H9 (cell line): ENCODE results near the gene TCF4. TPM values are rescaled to one million over a fixed set of nuclear protein-coding genes. Genes with fewer than 3 reads are reported as not detected.

Source experiments
- DNase-seq: peaks from one replicate; pipeline ENCODE4 v3.0.0-alpha.2; 2017
- H2AFZ ChIP-seq: one replicate; pipeline ENCODE4 v1.6.1; 2013; ENCODE audit warnings: mild to moderate bottlenecking, low read length, control low read depth, moderate library complexity
- H2AK5ac ChIP-seq: 2 replicates; pipeline ENCODE4 v1.6.1; 2013; ENCODE audit warnings: low read length, control low read depth, mixed read lengths; ENCODE audit not compliant: insufficient read length
- H2BK120ac ChIP-seq: one replicate; pipeline ENCODE4 v1.6.1; 2013; ENCODE audit warnings: low read depth, mild to moderate bottlenecking, low read length, control low read depth, inconsistent platforms; ENCODE audit not compliant: poor library complexity, severe bottlenecking
- H2BK12ac ChIP-seq: 2 replicates; pipeline ENCODE4 v1.6.1; 2013; ENCODE audit warnings: low read length, control low read depth, mixed read lengths, low read depth; ENCODE audit not compliant: insufficient read length
- H2BK15ac ChIP-seq: 2 replicates; pipeline ENCODE4 v1.6.1; 2013; ENCODE audit warnings: low read depth, low read length, control low read depth
- H2BK20ac ChIP-seq: one replicate; pipeline ENCODE4 v1.6.1; 2013; ENCODE audit warnings: low read depth, mild to moderate bottlenecking, low read length, control low read depth, inconsistent platforms; ENCODE audit not compliant: poor library complexity, severe bottlenecking
- H2BK5ac ChIP-seq: 2 replicates; pipeline ENCODE4 v1.6.1; 2013; ENCODE audit warnings: low read length, control low read depth, mixed read lengths; ENCODE audit not compliant: insufficient read length
- H3K14ac ChIP-seq: 2 replicates; pipeline ENCODE4 v1.6.1; 2013; ENCODE audit warnings: low read length, control low read depth; ENCODE audit not compliant: insufficient read depth
- H3K18ac ChIP-seq: 2 replicates; pipeline ENCODE4 v1.6.1; 2013; ENCODE audit warnings: low read depth, mild to moderate bottlenecking, mixed read lengths, low read length, control low read depth; ENCODE audit not compliant: insufficient read length
- H3K23ac ChIP-seq: 2 replicates; pipeline ENCODE4 v1.6.1; 2013; ENCODE audit warnings: low read length, control low read depth, mixed read lengths, low read depth; ENCODE audit not compliant: insufficient read length
- H3K23me2 ChIP-seq: 2 replicates; pipeline ENCODE4 v1.6.1; 2013; ENCODE audit warnings: low read depth, mild to moderate bottlenecking, mixed read lengths, low read length, control low read depth; ENCODE audit not compliant: insufficient read length, poor library complexity, severe bottlenecking
- H3K27ac ChIP-seq: 2 replicates; pipeline ENCODE4 v1.5.1; 2013; ENCODE audit warnings: low read length, control low read depth, mixed read lengths, low read depth; ENCODE audit not compliant: insufficient read length
- H3K27me3 ChIP-seq: 2 replicates; pipeline ENCODE4 v1.6.1; 2013; ENCODE audit warnings: low read length, control low read depth, inconsistent platforms; ENCODE audit not compliant: insufficient read depth
- H3K4ac ChIP-seq: 2 replicates; pipeline ENCODE4 v1.6.1; 2013; ENCODE audit warnings: low read depth, mild to moderate bottlenecking, control low read depth, inconsistent platforms, low read length, moderate library complexity
- H3K4me1 ChIP-seq: 2 replicates; pipeline ENCODE4 v1.6.1; 2013; ENCODE audit warnings: low read length, control low read depth, inconsistent platforms; ENCODE audit not compliant: insufficient read depth
- H3K4me2 ChIP-seq: 2 replicates; pipeline ENCODE4 v1.6.1; 2013; ENCODE audit warnings: low read length, control low read depth, mixed read lengths; ENCODE audit not compliant: insufficient read length, insufficient read depth
- H3K56ac ChIP-seq: 2 replicates; pipeline ENCODE4 v1.6.1; 2013; ENCODE audit warnings: low read depth, mild to moderate bottlenecking, mixed read lengths, low read length, control low read depth; ENCODE audit not compliant: insufficient read length
- H3K79me1 ChIP-seq: 2 replicates; pipeline ENCODE4 v1.6.1; 2013; ENCODE audit warnings: low read depth, mild to moderate bottlenecking, moderate library complexity, low read length, control low read depth, inconsistent platforms; ENCODE audit not compliant: insufficient read depth, poor library complexity, severe bottlenecking
- H3K79me2 ChIP-seq: 2 replicates; pipeline ENCODE4 v1.6.1; 2013; ENCODE audit warnings: low read length, control low read depth, inconsistent platforms; ENCODE audit not compliant: insufficient read depth
- H3K9ac ChIP-seq: 2 replicates; pipeline ENCODE4 v1.6.1; 2013; ENCODE audit warnings: low read length, control low read depth, mixed read lengths; ENCODE audit not compliant: insufficient read length; ENCODE audit errors: extremely low read depth
- H3K9me3 ChIP-seq: one replicate; pipeline ENCODE4 v1.6.1; 2013; ENCODE audit warnings: low read depth, low read length, inconsistent platforms; ENCODE audit not compliant: control insufficient read depth
- H3T11ph ChIP-seq: one replicate; pipeline ENCODE4 v1.6.1; 2013; ENCODE audit warnings: mild to moderate bottlenecking, low read length, control low read depth, inconsistent platforms
- H4K20me1 ChIP-seq: one replicate; pipeline ENCODE4 v1.6.1; 2013; ENCODE audit not compliant: control insufficient read depth, insufficient read length, insufficient read depth
- H4K5ac ChIP-seq: 2 replicates; pipeline ENCODE4 v1.6.1; 2013; ENCODE audit warnings: low read depth, mild to moderate bottlenecking, mixed read lengths, low read length, control low read depth; ENCODE audit not compliant: insufficient read length
- H4K8ac ChIP-seq: replicated peaks from 2 replicates; pipeline ENCODE4 v1.6.1; 2013; ENCODE audit warnings: low read length, control low read depth, mixed read lengths, low read depth; ENCODE audit not compliant: insufficient read length
- H4K91ac ChIP-seq: 2 replicates; pipeline ENCODE4 v1.6.1; 2013; ENCODE audit warnings: low read depth, mild to moderate bottlenecking, moderate library complexity, mixed read lengths, low read length, control low read depth; ENCODE audit not compliant: insufficient read length
- H3K27ac Mint-ChIP-seq, 3 experiments: 2 replicates in 2 of 3; 3 replicates in 1 of 3; pipeline ENCODE4 v1.8.0; 2020 to 2021; ENCODE audit warnings: mixed read lengths in 3 of 3, mild to moderate bottlenecking in 1 of 3, moderate library complexity in 1 of 3
- H3K27me3 Mint-ChIP-seq: 2 replicates; pipeline ENCODE4 v1.8.0; 2021; ENCODE audit warnings: low read depth, mild to moderate bottlenecking, moderate library complexity, mixed read lengths
- H3K36me3 Mint-ChIP-seq, 3 experiments: 2 replicates in 2 of 3; 3 replicates in 1 of 3; pipeline ENCODE4 v1.8.0; 2020 to 2021; ENCODE audit warnings: low read depth in 3 of 3, mixed read lengths in 3 of 3; ENCODE audit not compliant: insufficient read depth in 1 of 3
- H3K4me1 Mint-ChIP-seq, 2 experiments: 2 replicates each; pipeline ENCODE4 v1.8.0; 2020; ENCODE audit warnings: mixed read lengths in 2 of 2
- H3K4me3 Mint-ChIP-seq, 2 experiments: 2 replicates in 1 of 2; 3 replicates in 1 of 2; pipeline ENCODE4 v1.8.0; 2020 to 2021; ENCODE audit warnings: mild to moderate bottlenecking in 2 of 2, mixed read lengths in 2 of 2, moderate library complexity in 1 of 2
- H3K9me3 Mint-ChIP-seq, 2 experiments: 2 replicates in 1 of 2; 3 replicates in 1 of 2; pipeline ENCODE4 v1.8.0; 2020; ENCODE audit warnings: mild to moderate bottlenecking in 2 of 2, mixed read lengths in 2 of 2, moderate library complexity in 1 of 2
- CTCF ChIP-seq: fragments of 200-600 bp; sonication (generic); conservative IDR thresholded peaks from 3 replicates; pipeline ENCODE4 v1.8.0; 2021; ENCODE audit warnings: antibody characterized with exemption, mild to moderate bottlenecking
- WGBS: extraction: QIAGEN DNeasy Blood & Tissue Kit; methylation state at CpG from one replicate; pipeline ENCODE4 v1.1.7; 2013; ENCODE audit warnings: missing lambda C conversion rate, low lambda C conversion rate, mixed read lengths; ENCODE audit not compliant: insufficient read length; ENCODE audit errors: extremely low coverage; 5-methylcytosine and 5-hydroxymethylcytosine counted together
- total RNA-seq: library from RNA; stranded (reverse); gene quantifications from 2 replicates; pipeline ENCODE4 v1.2.1, GENCODE V29; 2021

TCF4 gene
- total RNA-seq, 1 experiment from 2014 or later, result 99.4 TPM

DNA sequence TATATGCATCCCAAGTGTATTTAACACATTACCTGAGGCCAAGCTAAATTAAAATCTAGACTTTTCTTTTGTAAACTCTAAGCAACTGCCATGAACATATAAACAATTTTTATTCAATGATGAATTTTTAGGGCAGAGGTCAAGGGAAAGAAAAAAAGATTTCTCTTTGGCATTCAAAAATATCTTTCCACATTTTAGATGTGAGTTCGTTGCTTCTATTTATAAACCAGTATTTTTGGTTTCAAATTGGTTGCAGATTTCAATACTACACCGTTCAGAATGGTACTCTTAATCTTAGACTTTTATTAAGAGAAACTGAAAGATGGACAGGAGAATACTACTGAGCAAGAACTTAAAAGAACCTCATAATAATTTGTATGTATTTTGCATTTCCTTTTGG, 335.1 kb downstream of the TCF4 start:
- TF ChIP-seq CTCF, result no peak
- H3K27me3 ChIP-seq, result no peaks in the 10 kb centered on the region
- H3K4me1 Mint-ChIP-seq, result peaks cover 17 to 18% of the 10 kb centered on the region in 2 experiments
- H3K4me2 ChIP-seq, result no peak overlapping the region
- H3K23ac ChIP-seq, result no peak overlapping the region
- peaks cover 8% of the 10 kb centered on the region; the same call in 1 of the 2 replicates for H3K4me1 ChIP-seq
- H3K23me2 ChIP-seq, result no peaks in the 10 kb centered on the region
- H4K20me1 ChIP-seq, result no peaks in the 10 kb centered on the region
- no peak overlapping the region for H4K91ac ChIP-seq
- no peak overlapping the region for H2BK5ac ChIP-seq
- no peak overlapping the region for H2BK12ac ChIP-seq
- H3K4ac ChIP-seq, result no peak overlapping the region
- H3K9ac ChIP-seq, result no peak overlapping the region
- H3K36me3 Mint-ChIP-seq, result peaks cover 12 to 34% (median 32%) of the 10 kb centered on the region in 3 experiments
- no peaks in the 10 kb centered on the region for H3K9me3 ChIP-seq
- no peak overlapping the region for H3K27ac ChIP-seq
- no peak overlapping the region for H2BK120ac ChIP-seq
- H3K79me1 ChIP-seq, result no peaks in the 10 kb centered on the region
- no peak overlapping the region for H4K5ac ChIP-seq
- H3K4me3 Mint-ChIP-seq, result no peak overlapping the region
- no peak overlapping the region for H3T11ph ChIP-seq
- H3K79me2 ChIP-seq, result no peaks in the 10 kb centered on the region
- no peak overlapping the region for H3K14ac ChIP-seq
- no peak for DNase-seq
- no CpG with 5 or more reads among the region's 2 CpGs for WGBS
- H3K9me3 Mint-ChIP-seq, result peaks cover 0 to 3% of the 10 kb centered on the region in 2 experiments; a peak in 1 of 5 replicates
- no peaks in the 10 kb centered on the region for H3K27me3 Mint-ChIP-seq
- no peak overlapping the region for H2BK15ac ChIP-seq
- no peak overlapping the region for H4K8ac ChIP-seq
- H2BK20ac ChIP-seq, result no peak overlapping the region
- H2AFZ ChIP-seq, result no peak overlapping the region
- H3K18ac ChIP-seq, result no peak overlapping the region
- H3K56ac ChIP-seq, result no peak overlapping the region
- H3K27ac Mint-ChIP-seq, result no peak overlapping the region
- H2AK5ac ChIP-seq, result no peak overlapping the region
